ENCODE results near the gene CLEC4E. TPM values are rescaled to one million over a fixed set of nuclear protein-coding genes. Genes with fewer than 3 reads are reported as not detected.
"Not testable (repeated sequence)": the region's sequence is repeated elsewhere in the genome, so short reads cannot be mapped to it uniquely, and the experiment has no call there.

The CLEC4E gene
- total RNA-seq (not detected in 2 replicates), polyA plus RNA-seq (not detected in 2 replicates)

DNA sequence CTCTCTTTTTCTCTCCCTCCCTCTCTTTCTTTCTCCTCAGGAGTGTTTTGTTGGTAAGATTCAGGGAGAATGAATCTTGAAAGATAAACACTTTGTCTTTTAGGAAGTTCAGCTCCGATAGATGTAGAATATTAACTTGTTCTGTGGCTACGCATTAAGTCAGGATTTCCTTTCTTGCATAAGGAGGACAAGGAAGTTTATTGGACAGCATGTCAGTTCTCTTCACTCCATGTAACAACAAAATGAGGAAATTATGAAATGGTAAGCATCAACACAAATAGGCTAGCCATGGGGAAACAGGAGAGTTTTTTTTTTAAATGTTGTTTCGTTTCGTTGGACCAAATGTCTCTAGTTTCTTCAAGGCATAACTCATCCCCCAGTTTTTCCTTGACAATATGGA, at the start of gene CLEC4E:
Gene CLEC4E (minus strand): TSS at position 75 of the 400 bp plus-strand sequence. CDS start 108 bp downstream, outside the sequence.
- not testable (repeated sequence) for H3K36me3 ChIP-seq; H3K27ac ChIP-seq; H3K4me1 ChIP-seq (ENCODE audit: low read depth); DNase-seq (ENCODE audit: low read depth in 1 of 2, low spot score in 1 of 2); H3K27me3 ChIP-seq; H3K4me3 ChIP-seq; H3K9me3 ChIP-seq (ENCODE audit: low read depth)

DNA sequence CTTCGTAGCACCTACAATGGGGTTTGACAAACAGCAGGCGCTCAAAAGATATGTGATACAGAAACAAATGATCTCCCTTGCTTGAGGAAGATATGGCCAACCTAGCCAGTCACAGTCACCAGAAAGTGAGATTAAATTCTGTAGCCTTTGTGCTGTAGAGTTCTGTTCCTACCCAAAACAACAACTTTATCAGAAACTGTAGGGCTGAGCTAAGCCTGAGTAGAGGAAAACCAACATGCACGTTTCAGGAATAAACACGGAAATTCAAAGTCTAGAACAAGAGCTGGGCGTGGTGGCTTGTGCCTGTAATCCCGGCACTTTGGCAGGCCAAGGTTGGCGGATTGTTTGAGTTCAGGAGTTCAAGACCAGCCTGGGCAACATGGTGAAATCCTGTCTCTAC, 49.0 kb upstream of the CLEC4E start:
- H3K4me3 ChIP-seq: no peak overlapping the region
- no peak for DNase-seq (ENCODE audit: low read depth in 1 of 2, low spot score in 1 of 2)
- H3K36me3 ChIP-seq: no peaks in the 10 kb centered on the region
- no peaks in the 10 kb centered on the region for H3K9me3 ChIP-seq (ENCODE audit: low read depth)
- no peak for TF ChIP-seq CTCF (IDR thresholded peaks at IDR 0.05; ENCODE audit: low read depth, low read length)
- no peaks in the 10 kb centered on the region for H3K4me1 ChIP-seq (ENCODE audit: low read depth)
- H3K27me3 ChIP-seq: no peaks in the 10 kb centered on the region
- no peak overlapping the region for H3K27ac ChIP-seq

DNA sequence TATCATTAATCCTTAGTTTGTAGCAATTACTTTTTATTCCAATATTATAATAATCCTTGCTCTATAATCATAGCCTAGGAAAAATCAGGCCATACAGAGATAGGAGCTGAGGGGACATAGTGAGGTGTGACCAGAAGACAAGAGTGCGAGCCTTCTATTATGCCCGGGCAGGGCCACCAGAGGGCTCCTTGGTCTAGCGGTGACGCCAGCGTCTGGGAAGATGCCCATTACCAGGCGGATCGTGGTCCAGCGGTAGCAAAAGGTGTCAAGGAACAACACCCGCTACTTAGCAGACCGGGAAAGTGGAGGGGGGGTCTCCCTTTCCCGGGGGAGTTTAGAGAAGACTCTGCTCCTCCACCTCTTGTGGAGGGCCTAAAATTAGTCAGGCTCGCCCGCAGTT, 43.8 kb upstream of the CLEC4E start:
- not testable (repeated sequence) for H3K27me3 ChIP-seq; DNase-seq (ENCODE audit: low read depth in 1 of 2, low spot score in 1 of 2); H3K36me3 ChIP-seq; H3K27ac ChIP-seq; H3K9me3 ChIP-seq (ENCODE audit: low read depth); H3K4me1 ChIP-seq (ENCODE audit: low read depth); H3K4me3 ChIP-seq

DNA sequence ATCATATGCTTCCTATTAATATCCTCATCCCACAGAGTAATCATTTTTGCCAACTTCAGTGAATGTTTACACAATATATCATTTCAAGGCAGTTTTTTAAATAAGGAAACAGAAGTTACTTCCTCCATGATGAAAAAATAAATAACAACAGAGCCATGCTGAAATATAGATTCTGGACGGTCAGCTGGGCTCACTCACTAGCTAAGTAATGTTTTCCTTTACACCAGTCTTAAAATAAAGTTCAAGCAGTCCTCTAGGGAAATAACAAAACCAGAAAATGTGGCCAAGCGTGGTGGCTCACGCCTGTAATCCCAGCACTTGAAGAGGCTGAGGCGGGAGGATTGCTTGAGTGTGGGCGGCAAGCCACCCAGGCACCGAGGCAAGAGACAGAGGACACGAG, 43.3 kb upstream of the CLEC4E start:
- no peaks in the 10 kb centered on the region for H3K27me3 ChIP-seq
- H3K4me1 ChIP-seq (ENCODE audit: low read depth): peaks cover 11% of the 10 kb centered on the region
- no peaks in the 10 kb centered on the region for H3K9me3 ChIP-seq (ENCODE audit: low read depth)
- no peak overlapping the region for H3K27ac ChIP-seq
- DNase-seq (ENCODE audit: low read depth in 1 of 2, low spot score in 1 of 2): no peak
- no peak for TF ChIP-seq CTCF (IDR thresholded peaks at IDR 0.05; ENCODE audit: low read depth, low read length)
- H3K4me3 ChIP-seq: no peak overlapping the region
- no peaks in the 10 kb centered on the region for H3K36me3 ChIP-seq

GRCh38 chr12:8581098-8581784, 40.5 kb upstream of the CLEC4E start:
- H3K36me3 ChIP-seq: no peaks in the 10 kb centered on the region
- TF ChIP-seq CTCF (IDR thresholded peaks at IDR 0.05; ENCODE audit: low read depth, low read length): no peak

GRCh38 chr12:8577879-8578278, 37.2 kb upstream of the CLEC4E start:
- TF ChIP-seq CTCF (IDR thresholded peaks at IDR 0.05; ENCODE audit: low read depth, low read length): no peak
- Histone ChIP-seq H3K36me3 (no peaks in the 10 kb centered on the region), H3K4me1 (ENCODE audit: low read depth) (peaks cover 15% of the 10 kb centered on the region), H3K27me3 (no peaks in the 10 kb centered on the region), H3K27ac (no peak overlapping the region), H3K9me3 (ENCODE audit: low read depth) (no peaks in the 10 kb centered on the region), H3K4me3 (no peak overlapping the region)
- no peak for DNase-seq (ENCODE audit: low read depth in 1 of 2, low spot score in 1 of 2)

More at GRCh38 chr12:8581098-8581784, 40.5 kb upstream of the CLEC4E start:
- no peaks in the 10 kb centered on the region for H3K9me3 ChIP-seq (ENCODE audit: low read depth)
- H3K27me3 ChIP-seq: no peaks in the 10 kb centered on the region
- no peak overlapping the region for H3K4me3 ChIP-seq
- H3K27ac ChIP-seq: no peak overlapping the region
- peaks cover 15% of the 10 kb centered on the region for H3K4me1 ChIP-seq (ENCODE audit: low read depth)
- DNase-seq (ENCODE audit: low read depth in 1 of 2, low spot score in 1 of 2): no peak
